Transverse colon (tissue), 1 donor: ENCODE results near the gene KIAA1755.

ENCODE experiments used
- EP300 ChIP-seq: sonication (generic); formaldehyde crosslinking; IDR thresholded peaks from one replicate; pipeline ENCODE4 v1.6.1; 2017; ENCODE audit warnings: antibody characterized with exemption, low read depth
- POLR2A ChIP-seq: fragments of 450-650 bp; IDR thresholded peaks from one replicate; pipeline ENCODE4 v1.6.1; 2016; ENCODE audit warnings: antibody characterized with exemption, mild to moderate bottlenecking, moderate library complexity

DNA sequence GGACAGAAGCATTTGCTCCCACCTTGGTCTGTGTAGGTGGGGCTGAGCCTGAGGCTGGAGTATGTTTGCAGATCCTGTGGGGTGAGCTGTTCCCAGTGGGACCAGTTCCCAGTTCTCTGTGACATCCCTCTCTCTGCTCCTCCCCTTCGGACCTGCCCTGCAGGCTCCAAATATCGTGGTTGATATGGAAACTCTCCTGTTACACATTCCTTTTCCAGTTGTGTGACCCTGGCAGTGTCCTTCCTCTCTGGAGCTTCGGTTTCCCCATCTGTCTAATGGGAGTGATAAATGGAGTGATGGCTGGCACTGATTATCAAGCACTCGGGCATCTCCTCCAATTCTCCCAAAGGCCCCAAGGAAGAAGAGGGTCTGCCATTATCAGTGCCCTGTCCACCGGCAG, 79.8 kb downstream of the KIAA1755 start:
- TF ChIP-seq POLR2A: no peak
- TF ChIP-seq EP300: no peak
